ENCODE measurements around the gene C6orf141.

GRCh38 chr6:49555951-49556350 lies 5.5 kb downstream of the C6orf141 start:
- TF ChIP-seq POLR2A (IDR thresholded peaks at IDR 0.05; ENCODE audit: borderline replicate concordance, extremely low read depth, insufficient read depth, insufficient read length) (no peak), YY1 (IDR thresholded peaks at IDR 0.05; ENCODE audit: extremely low read depth, insufficient replicate concordance, low read depth, low read length) (no peak), CTCF (IDR thresholded peaks at IDR 0.05 in 2 of 3, conservative IDR thresholded peaks at IDR 0.05 in 1 of 3; ENCODE audit: borderline replicate concordance in 1 of 3, insufficient read depth in 1 of 3, low read depth in 2 of 3, low read length in 2 of 3) (no peak)

Measured in HCT116 (cell line).